Measurements from ENCODE around the gene MSRB3. TPM values are rescaled to one million over a fixed set of nuclear protein-coding genes. Genes with fewer than 3 reads are reported as not detected.
A peak's percentile ranks its signal among the peaks of the same experiment; 100 is the strongest.

Gene MSRB3
- total and polyA plus RNA-seq, 10 of the 15 experiments (the other 5 are each of a cell fraction or from before 2014, with no cell fraction given), result 0.07 to 2.7 (median 1.3) TPM

DNA sequence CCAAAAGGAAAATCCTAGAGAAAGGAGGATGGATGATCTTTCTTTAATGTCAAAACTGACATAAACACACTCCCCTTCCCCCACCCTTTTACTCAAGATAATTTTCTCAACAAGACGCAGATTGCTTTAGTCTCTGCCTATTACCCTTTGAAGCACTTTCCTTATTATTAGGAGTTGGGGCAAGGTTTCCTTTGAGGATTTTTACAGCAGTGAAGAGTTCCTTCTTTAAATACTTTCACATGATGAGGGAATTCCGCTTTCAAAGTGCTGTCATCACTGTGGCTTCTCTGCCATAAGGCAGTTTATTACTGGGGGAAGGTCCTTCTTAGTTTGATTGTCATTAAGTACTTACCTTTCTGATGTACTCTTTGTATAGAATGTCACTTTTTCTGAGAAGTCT, 172.1 kb downstream of the MSRB3 start (continued):
- TF ChIP-seq ZNF622 (IDR thresholded peaks at IDR 0.05), result no peak

GRCh38 chr12:65454115-65454787, 175.8 kb downstream of the MSRB3 start:
- no peaks in the 10 kb centered on the region for H3K36me3 ChIP-seq (ENCODE audit: control insufficient read depth in 2 of 2, insufficient read depth in 2 of 2, low read length in 1 of 2)
- ChIA-PET RAD21 (ENCODE audit: unreplicated experiment) (no interaction called here), CTCF (no interaction called here), POLR2A (no interaction called here), SMC1A (ENCODE audit: uncharacterized antibody, unreplicated experiment) (no interaction called here)
- no peaks in the 10 kb centered on the region for H3K27me3 ChIP-seq (replicated peaks in 1 of 2; ENCODE audit: control insufficient read depth in 2 of 2, insufficient read depth in 2 of 2, low read length in 1 of 2)
- no peaks in the 10 kb centered on the region for H3K9me3 ChIP-seq (replicated peaks; ENCODE audit: control insufficient read depth, insufficient read depth, low read length)
- no peak overlapping the region for H3K4me2 ChIP-seq (ENCODE audit: control insufficient read depth, insufficient read depth)
- no TSS peak for BruUV-seq (replicated peaks)
- intact Hi-C loops (cut with micrococcal nuclease; ENCODE audit: unreplicated experiment), result no loop called here
- WGBS (ENCODE audit: insufficient coverage, insufficient replicate concordance, low lambda C conversion rate, missing lambda C conversion rate), result 0% methylated on average over 1 of the region's 1 CpG
- no peaks in the 10 kb centered on the region for H3K4me1 ChIP-seq (ENCODE audit: control insufficient read depth, insufficient read depth, low read length)
- H4K20me1 ChIP-seq (ENCODE audit: control insufficient read depth, insufficient read depth), result no peaks in the 10 kb centered on the region
- in situ Hi-C loops (cut with MboI), result no loop called here
- no peak overlapping the region for H3K4me3 ChIP-seq
- no peak overlapping the region for H3K27ac ChIP-seq (ENCODE audit: control insufficient read depth, insufficient read depth)
- no peaks in the 10 kb centered on the region for H3K79me2 ChIP-seq (ENCODE audit: control insufficient read depth, insufficient read depth, low read length)
- ATAC-seq, result no peak
- H3K9ac ChIP-seq (ENCODE audit: control insufficient read depth, insufficient read depth, low read length), result no peak overlapping the region
- no peak overlapping the region for H2AFZ ChIP-seq (ENCODE audit: control insufficient read depth, low read depth, low read length)
- FAIRE-seq, result peak; percentile 18
- no peak for DNase-seq (ENCODE audit: low read depth, low spot score)
- TF ChIP-seq ZBTB11 (CRISPR knock-in tag; IDR thresholded peaks at IDR 0.05) (no peak), FOS (IDR thresholded peaks at IDR 0.05; ENCODE audit: borderline replicate concordance, extremely low read depth, insufficient read length) (no peak), KAT2A (conservative IDR thresholded peaks at IDR 0.05; ENCODE audit: control insufficient read depth, low read depth, low read length) (no peak), GABPA (IDR thresholded peaks at IDR 0.05; ENCODE audit: low read depth) (no peak), EZH2 (IDR thresholded peaks at IDR 0.05; ENCODE audit: borderline replicate concordance, control insufficient read depth, low read depth, low read length) (no peak), SMC3 (IDR thresholded peaks at IDR 0.05; ENCODE audit: borderline replicate concordance, low read length) (no peak), CBFB (IDR thresholded peaks at IDR 0.05; ENCODE audit: low read depth) (no peak), CHD2 (IDR thresholded peaks at IDR 0.05; ENCODE audit: borderline replicate concordance, low read depth, low read length) (no peak), POLR2AphosphoS5 (IDR thresholded peaks at IDR 0.05; ENCODE audit: low read length) (no peak), TARDBP (IDR thresholded peaks at IDR 0.05; ENCODE audit: borderline replicate concordance) (no peak)
- TF ChIP-seq, protein P1, sequence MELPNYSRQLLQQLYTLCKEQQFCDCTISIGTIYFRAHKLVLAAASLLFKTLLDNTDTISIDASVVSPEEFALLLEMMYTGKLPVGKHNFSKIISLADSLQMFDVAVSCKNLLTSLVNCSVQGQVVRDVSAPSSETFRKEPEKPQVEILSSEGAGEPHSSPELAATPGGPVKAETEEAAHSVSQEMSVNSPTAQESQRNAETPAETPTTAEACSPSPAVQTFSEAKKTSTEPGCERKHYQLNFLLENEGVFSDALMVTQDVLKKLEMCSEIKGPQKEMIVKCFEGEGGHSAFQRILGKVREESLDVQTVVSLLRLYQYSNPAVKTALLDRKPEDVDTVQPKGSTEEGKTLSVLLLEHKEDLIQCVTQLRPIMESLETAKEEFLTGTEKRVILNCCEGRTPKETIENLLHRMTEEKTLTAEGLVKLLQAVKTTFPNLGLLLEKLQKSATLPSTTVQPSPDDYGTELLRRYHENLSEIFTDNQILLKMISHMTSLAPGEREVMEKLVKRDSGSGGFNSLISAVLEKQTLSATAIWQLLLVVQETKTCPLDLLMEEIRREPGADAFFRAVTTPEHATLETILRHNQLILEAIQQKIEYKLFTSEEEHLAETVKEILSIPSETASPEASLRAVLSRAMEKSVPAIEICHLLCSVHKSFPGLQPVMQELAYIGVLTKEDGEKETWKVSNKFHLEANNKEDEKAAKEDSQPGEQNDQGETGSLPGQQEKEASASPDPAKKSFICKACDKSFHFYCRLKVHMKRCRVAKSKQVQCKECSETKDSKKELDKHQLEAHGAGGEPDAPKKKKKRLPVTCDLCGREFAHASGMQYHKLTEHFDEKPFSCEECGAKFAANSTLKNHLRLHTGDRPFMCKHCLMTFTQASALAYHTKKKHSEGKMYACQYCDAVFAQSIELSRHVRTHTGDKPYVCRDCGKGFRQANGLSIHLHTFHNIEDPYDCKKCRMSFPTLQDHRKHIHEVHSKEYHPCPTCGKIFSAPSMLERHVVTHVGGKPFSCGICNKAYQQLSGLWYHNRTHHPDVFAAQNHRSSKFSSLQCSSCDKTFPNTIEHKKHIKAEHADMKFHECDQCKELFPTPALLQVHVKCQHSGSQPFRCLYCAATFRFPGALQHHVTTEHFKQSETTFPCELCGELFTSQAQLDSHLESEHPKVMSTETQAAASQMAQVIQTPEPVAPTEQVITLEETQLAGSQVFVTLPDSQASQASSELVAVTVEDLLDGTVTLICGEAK (IDR thresholded peaks at IDR 0.05; ENCODE audit: borderline replicate concordance), result no peak

Measured in GM12878 (cell line).